A673 (cell line): ENCODE measurements around the gene CLDN20.

Experiments used
- CTCF ChIP-seq: fragments of 300-800, 200-600 bp; sonication (generic); conservative IDR thresholded peaks from 2 replicates; pipeline ENCODE4 v1.5.1; 2017; ENCODE audit warnings: low read depth, mild to moderate bottlenecking, antibody characterized with exemption, low read length, moderate library complexity, mixed read lengths
- EZH2 ChIP-seq: fragments of 200-600 bp; sonication (generic); IDR thresholded peaks from 2 replicates; pipeline ENCODE4 v1.6.1; 2017; ENCODE audit warnings: borderline replicate concordance, low read depth, mild to moderate bottlenecking, mixed read lengths, antibody characterized with exemption, low read length; ENCODE audit not compliant: poor library complexity, severe bottlenecking

- TF ChIP-seq CTCF, result no peak
- no peak for TF ChIP-seq EZH2
These were observed 44.5 kb upstream of the CLDN20 start for GRCh38 chr6:155219299-155219698.
